CD4-positive, alpha-beta T cell treated with Interleukin-17A for 1 hour (primary cell): ENCODE results near the gene DLGAP1.
A peak's percentile ranks its signal among the peaks of the same experiment; 100 is the strongest.
"Not testable (repeated sequence)": the region's sequence is repeated elsewhere in the genome, so short reads cannot be mapped to it uniquely, and the experiment has no call there.

ENCODE experiments used
- DNase-seq: peaks from one replicate; pipeline ENCODE4 v3.0.0-alpha.2; 2020

The DLGAP1 gene

DNA sequence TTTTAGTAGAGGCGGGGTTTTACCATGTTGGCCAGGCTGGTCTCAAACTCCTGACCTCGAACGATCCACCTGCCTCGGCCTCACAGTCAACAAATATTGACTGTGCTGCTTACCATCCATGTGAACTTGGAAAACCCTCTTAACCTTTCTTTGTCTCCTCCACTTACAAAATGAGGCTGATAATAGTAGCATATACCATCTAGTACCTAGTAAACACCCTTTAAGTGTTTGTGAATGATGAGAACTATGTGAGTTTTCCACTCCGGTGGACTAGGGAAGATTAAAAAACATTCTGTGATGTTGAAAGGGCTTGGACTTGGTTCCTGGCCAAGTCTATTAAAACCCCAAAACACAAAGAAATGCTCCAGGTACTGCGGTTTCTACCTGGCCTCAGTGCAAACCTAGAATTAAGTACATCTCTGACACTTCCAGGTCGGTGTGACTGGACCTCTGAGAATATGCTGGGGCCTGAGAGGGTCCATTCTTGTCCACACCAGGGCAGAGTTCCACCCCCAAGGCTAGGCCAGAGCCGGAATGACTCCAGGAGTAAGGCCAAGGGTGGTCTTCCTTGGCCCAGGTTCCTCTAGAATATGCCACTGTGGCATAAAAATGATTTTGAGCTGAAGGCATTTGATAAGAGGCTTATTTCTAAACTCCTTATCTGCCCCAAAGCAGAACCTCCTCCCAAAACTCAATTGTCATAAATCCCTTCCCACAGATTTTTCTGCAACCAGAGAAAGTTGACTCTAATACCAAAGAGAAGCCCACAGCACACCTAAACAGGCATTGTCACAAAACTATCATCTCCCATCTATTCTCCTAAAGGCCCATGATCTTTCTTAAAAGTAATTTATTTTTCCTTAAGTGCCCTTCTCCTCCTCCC is 787.6 kb downstream of the DLGAP1 start:
- no peak for DNase-seq

DNA sequence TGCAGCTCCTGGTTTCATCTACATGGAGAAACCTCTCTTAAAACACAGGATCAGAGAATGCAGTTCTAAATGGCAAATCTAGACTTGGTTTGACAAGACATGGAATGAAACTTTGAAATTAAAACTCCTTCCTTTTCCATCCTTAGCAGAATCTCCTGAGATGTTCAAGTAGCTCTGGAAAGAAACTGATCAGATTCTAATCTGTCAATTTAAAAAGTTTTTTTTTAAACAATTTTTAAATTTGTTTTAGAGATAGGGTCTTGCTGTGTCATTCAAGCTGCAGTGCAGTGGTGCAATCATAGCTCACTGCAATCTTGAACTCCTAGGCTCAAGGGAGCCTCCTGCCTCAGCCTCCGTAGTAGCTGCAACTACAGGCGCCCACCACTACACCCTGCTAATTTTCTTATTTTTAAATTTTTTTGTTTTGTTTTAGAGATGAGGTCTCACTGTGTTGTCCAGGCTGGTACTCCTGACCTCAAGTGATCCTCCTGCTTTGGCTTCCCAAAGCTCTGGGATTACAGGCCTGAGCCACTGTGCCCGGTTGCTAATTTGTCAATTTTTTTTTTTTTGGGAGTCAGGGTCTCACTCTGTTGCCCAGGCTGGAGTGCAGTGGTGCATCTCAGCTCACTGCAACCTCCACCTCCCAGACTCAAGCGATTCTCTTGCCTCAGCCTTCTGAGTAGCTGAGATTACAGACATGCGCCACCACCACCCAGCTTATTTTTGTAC is 788.4 kb downstream of the DLGAP1 start:
- no peak for DNase-seq

DNA sequence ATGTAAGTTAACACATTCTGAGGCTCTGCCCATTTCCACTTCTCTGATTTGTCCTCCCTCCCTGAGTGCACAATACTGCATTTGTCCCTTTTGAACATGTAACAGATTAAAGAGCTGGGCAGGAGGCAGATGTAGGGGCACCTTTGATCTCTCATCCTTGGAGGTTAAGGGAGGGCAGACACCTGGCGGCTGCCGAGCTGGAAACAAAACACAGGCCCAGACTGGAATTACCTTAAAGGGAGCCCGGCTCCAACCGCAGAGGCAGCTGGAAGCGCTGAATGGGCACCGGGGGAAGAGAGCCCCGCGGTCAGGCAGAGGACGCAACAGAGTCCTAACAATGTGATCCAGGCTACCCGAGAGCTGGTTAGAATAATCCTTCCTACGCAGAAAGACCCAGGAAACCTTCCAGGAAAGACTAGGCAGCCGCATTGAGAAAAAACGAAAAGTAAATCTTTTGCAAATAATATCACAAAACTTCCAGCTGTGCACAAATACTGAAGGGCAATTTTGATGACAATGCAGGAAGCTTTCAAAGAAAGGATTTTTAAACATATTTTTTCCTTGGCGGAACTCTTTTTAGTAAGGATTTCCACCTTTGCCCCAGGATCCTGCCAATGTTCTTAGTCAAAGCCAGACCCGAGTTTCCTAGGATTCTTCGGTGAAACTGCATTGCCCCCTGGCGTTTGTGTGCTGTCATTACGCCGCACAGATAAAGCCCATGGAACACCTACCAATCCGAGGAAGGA is 789.2 kb downstream of the DLGAP1 start:
- peak; percentile 82 for DNase-seq

DNA sequence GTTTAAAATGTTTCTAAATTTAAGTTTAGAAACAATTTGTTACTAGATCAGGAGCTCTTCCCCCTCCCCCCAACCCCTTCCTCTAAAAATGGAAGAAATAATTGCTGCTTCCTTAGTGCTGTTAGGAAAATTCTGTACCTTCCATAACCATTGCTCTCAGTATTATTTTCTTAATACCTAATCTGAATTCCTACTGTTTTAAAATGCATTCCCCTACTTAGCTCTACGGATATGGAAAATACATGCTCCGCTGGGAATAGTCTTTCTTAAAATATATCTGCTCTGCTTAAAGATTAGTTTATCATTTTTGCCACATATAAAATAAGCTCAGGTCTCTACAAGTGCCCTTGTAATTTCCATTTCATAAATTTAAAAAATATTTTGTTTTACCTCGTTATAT is 789.9 kb downstream of the DLGAP1 start:
- no peak for DNase-seq

DNA sequence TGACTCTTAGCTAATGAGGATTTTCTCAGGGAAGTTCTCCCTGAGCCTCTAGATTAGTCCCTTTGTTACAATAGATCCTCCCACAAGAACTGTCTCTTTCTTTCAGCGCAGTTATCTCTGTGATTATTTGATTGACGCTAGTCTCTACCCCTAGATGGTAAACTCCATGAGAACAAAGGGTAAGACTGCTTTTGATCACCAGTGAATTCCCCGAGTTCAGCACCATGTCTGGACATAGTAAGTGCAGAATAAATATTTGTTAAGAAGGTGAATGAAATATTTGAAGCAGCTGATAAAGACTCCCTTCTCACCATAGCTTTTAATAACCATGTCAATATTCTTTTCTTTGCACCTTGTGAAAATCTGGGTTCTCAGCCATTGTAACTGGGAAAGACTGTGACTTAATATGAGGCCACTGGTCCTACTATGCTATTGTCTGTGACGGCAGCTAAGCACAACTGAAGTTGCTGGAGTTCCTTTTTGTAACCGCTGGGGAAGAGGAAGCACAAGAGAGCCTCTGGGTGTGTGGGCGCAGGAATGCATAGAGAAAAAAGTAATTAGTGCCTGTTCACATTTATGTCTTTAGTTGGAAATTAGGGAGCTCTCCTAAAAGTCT is 790.4 kb downstream of the DLGAP1 start:
- DNase-seq, result no peak

DNA sequence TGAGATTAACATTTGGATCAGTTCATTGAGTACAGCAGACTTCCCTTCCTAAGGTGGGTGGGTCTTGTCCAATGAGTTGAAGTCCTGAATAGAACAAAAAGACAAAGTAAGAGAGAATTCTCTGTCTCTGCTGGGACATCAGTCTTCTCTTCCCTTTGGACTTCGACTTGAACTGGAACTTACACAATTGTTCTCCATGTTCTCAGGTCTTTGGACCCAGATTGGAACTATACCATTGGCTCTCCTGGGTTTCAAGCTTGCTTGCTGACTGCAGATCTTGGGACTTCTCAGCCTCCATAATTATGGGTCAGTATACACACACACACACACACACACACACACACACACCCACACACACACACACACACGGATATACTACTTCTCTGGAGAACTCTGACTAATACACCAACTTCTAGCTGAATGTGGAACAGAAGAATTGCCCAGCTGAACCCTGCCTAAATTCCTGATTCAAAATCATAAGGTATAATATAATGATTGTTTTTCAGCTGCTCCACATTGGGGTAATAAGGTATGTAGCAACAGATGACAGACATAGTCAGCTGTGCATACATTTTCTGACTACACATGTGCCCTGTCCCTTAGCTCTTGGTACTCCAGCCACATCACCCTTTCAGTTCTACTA is 791.1 kb downstream of the DLGAP1 start:
- DNase-seq, result no peak

DNA sequence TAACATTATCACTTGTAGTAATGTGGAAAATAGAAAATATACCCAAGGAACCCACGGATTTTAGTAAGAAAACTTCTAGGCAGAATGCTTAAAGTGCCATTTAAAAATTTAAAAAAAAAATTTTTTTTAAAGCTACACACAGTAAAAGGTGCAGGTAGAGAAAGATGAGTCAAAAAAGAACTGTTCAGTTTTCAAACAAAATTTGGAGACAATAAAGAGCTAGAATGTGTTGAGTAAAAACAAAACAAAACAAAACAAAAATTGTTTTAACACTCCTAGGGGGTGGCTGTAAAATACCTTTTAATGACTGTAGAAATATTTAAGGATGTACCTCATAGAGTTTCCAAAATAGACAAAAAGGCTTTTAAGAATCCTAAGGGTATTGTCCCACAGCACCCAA is 793.1 kb downstream of the DLGAP1 start:
- DNase-seq, result no peak

DNA sequence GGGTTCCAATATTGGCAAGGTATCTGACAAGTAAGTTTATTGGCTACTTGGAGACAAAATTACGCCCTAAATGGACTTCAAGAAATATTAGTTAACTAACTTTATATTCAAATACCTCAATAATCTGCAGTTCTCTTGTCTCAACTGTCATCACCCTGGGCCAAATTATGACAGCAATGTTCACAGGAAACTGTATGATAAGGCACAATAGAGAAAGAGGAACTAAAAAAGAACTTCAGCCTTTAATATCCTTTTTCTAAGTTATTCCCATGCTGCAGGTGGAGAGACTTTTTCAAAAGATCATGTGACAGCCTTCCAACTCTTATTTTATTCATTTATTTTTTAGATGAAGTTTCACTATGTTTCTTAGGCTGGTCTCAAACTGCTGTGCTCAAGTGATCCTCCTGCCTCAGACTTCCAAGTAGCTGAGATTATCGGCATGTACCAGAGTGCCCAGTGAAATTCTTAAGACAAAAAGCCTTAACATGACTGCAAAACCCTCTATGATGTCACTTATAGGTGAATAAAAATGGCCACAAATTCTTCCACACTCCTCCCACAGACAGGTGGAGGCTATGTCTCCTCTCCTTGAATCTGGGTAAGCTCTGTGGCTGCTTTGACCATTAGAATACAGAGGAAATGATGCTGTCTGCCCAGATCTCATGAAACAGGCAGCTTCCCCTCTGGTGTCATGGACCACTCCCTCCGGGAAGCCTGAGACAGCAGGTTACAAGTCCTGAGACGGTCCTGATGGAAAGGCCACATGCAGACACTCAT is 794.2 kb downstream of the DLGAP1 start:
- DNase-seq, result no peak

DNA sequence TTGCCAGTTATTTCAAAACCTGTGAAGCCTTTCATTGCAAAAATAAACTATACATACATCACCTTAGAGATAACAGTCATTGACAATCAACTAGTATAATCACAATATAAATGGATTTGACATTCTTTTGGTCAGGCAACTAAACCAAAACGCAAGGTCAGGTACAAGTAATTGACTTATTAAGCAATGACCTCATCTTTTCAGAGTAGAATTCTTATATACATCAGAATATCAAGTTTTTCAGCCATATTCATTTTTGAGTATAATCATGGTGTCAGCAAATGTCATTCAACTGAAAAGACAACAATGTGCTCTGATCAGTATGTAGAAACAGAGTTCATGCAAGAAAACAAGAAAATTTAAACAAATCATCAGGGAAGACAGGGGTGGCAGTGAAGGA is 796.6 kb downstream of the DLGAP1 start:
- no peak for DNase-seq

DNA sequence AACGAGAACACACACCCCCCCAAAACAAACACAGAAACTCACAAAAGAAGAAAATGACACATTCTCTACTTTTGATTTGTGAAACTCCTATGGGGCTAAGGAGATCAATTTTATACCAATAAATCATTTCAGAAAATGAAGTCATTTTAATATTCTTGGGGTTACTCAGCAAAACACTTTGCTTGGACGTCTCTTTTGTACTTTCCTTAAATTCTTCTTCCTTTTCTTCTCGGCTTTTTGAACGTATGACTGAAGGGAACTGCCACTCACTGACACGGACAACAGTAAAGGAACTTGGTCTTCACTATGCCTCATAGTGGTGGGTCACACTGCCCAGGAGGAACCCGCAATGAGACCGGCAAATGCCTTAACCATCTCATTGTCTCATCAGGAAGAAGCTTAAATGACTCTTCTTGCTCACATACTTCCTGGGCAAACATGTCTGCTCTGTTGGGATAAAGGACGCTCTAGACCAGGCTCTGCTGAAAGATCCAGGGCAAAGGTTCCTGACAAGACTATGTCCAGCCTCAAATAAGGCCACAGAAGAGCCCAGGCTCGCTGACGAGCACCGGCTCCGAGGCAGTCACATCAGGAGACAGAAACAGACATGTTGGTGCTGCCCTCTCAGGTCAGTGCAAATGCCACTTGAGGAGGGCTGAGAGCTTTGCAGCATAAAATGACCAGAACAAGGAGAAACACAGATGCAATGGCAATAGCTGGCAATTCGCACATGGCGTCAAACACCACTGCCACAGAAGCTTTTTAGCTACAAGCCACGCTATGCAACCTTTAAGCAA is 799.7 kb downstream of the DLGAP1 start:
- DNase-seq, result no peak

DNA sequence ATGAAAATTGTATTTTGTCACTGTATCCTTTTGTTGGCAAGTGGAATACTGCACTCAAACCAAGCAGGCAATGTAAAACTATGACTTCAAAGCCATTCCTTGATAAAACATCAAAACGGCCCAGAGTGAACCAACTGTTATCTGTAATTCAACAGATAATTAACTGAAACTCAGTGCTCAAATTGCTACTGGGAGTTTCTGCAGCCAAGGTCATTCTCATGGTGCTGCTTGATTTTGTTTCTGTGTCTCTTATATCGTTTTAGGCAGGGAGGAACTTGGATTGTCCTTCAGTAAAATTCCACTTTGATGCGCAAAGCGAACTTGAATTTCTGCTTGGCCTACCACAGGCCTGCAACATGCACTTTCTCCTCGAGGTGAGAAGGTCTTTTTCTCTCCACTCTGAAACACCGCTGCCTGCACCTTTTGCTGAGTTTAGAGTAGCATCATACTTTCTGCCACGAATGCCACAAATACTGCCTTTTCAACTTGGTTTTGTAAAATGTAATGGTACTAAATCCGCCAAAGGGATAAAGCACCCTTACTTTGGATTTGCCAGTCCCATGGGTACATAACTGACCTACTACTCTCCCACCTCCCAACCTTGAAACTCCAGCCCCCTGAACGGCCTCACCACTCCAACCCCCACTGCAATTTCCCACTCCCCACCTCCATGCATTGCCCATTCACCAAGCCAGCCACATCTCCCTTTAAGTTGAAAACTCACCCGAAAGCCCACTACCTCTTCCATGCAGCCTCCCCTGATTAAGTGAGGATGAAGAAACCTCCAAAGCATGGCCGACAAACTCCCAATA is 800.5 kb downstream of the DLGAP1 start:
- no peak for DNase-seq

DNA sequence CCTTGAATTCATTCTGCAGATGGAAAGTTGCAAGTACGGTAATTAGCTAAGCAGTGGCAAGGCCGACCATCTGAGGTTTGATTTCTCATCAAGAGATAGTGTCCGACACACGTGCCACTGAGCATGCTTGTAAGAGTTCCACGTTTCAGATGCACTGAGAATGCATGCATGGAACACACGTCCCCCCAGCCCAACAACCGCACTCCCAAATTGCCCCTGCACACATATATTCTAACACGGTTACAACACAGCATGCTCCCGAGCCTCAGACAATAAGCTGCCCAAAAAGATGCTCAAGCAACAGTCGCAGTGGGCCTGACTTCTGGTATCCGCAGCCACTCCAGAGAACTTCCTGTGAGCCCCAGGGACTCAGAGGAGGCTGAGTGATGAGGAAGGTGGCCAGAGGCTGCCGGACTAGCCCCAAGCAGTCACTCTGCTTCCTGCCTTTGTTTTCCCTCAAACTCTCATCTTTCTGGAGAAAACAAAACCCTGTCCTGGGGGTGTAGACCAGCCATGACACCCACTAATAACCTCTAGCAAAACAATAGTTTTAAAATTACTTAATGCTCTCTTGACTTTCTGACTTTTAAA is 801.2 kb downstream of the DLGAP1 start:
- DNase-seq, result no peak

DNA sequence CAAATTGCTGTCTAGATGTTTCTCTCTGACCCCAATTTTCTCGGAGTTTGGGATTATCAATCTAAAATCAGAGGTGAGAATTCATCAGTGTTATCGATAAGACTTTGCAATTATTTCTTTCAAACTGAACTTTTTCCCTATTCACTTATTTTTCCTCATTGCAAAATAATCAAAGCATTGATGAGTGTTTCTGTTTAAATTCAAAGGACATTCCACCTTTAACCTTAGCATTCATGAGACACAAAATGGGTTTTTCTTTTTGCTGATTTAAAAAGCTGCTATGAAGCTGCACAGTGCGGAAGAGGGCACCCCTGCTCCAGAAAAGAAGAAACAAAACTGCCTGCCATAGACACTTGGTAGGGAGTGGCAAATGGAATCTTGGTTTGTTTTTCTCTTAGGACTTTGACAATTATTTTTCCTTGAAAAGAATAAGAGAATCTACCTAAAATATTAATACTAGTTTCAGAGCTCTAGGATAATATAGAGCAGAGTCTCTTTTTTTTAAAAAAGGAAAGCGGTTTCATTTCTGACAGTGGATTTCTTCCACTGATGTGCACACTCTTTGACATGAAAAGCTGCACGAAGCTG is 801.8 kb downstream of the DLGAP1 start:
- DNase-seq, result no peak

DNA sequence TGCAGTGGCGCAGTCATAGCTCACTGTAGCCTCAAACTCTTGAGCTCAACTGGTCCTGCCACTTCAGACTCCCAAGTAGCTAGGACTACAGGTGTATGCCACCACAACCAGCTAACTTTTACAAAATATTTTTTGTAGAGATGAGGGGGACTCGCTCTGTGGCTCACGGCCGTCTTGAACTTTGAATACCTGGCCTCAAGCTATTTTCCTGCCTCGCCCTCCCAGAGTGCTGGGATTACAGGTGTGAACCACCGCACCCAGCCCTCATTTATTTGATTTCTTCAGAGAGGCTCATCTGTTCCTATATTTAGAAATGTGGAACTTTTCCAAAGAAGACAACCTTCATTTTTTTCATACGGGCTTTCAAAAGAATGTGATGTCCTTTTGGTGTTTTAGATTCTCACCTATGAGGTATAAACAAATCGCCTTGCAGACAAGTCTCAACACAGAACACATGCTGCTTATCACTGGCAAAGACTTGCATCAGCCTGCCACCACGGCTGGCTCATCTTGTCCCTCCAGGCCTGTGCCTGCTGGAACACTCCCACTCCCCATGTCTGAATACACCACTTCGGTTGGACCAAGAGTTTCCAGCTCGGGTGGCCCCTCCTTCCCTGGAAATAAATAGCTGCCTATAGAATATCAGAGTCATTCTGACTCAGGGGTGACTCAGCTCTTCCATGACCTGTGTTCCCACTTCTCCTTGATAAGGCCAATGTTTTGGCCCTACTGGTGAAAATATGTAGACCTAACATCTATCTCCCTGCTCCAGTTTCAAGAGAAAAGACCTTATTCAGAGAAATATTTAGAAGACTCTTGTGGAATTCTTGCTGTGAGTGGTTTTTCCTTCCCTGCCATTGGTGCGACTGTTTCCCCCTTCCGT is 802.5 kb downstream of the DLGAP1 start:
- no peak for DNase-seq

DNA sequence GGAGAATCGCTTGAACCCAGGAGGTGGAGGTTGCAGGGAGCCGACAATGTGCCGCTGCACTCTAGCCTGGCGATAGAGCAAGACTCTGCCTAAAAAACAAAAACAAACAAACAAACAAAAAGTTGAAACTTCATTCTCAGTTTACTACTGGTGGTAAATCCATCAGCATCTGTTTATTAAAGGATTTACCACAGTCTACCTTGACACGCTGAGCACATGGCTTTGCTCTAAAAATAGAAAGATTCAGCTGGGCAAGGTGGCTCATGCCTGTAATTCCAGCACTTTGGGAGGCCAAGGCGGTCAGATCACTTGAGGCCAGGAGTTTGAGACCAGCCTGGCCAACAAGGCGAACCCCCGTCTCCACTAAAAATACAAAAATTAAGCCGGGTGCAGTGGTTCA is 803.8 kb downstream of the DLGAP1 start:
- DNase-seq, result no peak

DNA sequence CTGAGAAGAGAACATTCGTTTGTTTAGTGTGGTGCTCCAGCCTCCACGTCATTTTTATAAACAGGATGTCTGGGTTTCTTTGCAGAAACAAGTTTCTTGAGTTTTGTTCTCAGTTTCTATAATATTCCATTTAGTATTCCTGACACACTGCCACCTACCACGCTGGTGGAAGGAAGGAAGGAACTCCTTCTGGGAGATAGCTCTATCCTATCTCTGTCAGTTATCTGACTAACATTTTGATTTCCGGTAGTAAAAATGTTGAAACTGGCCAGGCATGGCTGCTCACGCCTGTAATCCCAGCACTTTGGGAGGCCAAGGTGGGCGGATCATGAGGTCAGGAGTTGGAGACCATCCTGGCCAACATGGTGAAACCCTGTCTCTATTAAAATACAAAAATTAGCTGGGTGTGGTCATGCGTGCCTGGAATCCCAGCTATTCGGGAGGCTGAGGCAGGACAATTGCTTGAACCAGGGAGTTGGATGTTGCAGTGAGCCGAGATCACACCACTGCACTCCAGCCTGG is 804.5 kb downstream of the DLGAP1 start:
- not testable (repeated sequence) for DNase-seq

DNA sequence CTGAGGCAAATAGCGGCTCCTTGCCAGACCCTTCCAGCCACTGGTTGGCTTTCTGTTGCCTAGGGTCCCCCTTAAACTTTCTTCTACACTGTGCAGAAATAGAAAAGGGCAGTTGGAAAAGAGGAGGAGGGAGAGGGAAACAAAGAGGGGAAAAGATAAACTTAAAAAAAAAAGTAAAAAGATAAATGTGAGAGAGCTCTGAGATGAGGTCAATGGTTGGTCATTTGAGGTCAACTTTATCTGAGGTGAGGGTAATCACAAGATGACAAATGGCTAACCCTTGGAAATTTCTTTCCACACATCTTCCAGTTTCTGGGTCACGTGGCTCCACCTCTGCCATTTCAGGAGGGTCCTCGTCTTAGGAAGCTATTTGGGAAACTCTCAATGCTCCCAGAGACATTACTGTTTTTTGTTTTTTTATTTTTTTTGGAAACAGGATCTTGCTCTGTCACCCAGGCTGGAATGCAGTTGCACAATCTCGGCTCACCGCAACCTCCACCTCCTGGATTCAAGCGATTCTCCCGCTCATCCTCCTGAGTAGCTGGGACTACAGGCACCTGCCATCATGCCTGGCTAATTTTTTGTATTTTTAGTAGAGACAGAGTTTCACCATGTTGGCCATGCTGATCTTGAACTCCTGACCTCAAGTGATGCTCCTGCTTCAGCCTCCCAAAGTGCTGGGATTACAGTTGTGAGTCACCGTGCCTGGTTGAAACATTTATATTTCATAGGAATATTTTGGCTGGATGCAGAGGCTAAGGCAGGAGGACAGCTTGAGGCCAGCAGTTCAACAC is 805.3 kb downstream of the DLGAP1 start:
- no peak for DNase-seq
